Nephron progenitor cell (in vitro differentiated cells): Measurements from ENCODE around the gene OSBPL2.

ENCODE experiments used
- DNase-seq: peaks from one replicate; pipeline ENCODE4 v3.0.0; 2021
- H3K27ac Mint-ChIP-seq: 2 replicates; pipeline ENCODE4 v1.8.0; 2021; ENCODE audit warnings: mild to moderate bottlenecking, moderate library complexity, mixed read lengths
- H3K27me3 Mint-ChIP-seq: 2 replicates; pipeline ENCODE4 v1.8.0; 2021; ENCODE audit warnings: mild to moderate bottlenecking, low read depth, mixed read lengths; ENCODE audit not compliant: poor library complexity
- H3K36me3 Mint-ChIP-seq: 2 replicates; pipeline ENCODE4 v1.8.0; 2021; ENCODE audit warnings: low read depth, mixed read lengths
- H3K4me1 Mint-ChIP-seq: 2 replicates; pipeline ENCODE4 v1.8.0; 2021; ENCODE audit warnings: mixed read lengths
- H3K4me3 Mint-ChIP-seq: 2 replicates; pipeline ENCODE4 v1.8.0; 2021; ENCODE audit warnings: mild to moderate bottlenecking, moderate library complexity, mixed read lengths
- H3K9me3 Mint-ChIP-seq: 2 replicates; pipeline ENCODE4 v1.8.0; 2021; ENCODE audit warnings: mild to moderate bottlenecking, moderate library complexity, mixed read lengths
- CTCF ChIP-seq: fragments of 200-600 bp; sonication (generic); IDR thresholded peaks from 2 replicates; pipeline ENCODE4 v1.5.0; 2021; ENCODE audit warnings: antibody characterized with exemption

OSBPL2 gene

GRCh38 chr20:62226707-62227590 lies 11.4 kb upstream of the OSBPL2 start:
- no peak overlapping the region for H3K4me3 Mint-ChIP-seq
- H3K36me3 Mint-ChIP-seq = no peaks in the 10 kb centered on the region
- peaks cover 52% of the 10 kb centered on the region for H3K27me3 Mint-ChIP-seq
- no peaks in the 10 kb centered on the region for H3K4me1 Mint-ChIP-seq
- DNase-seq = no peak
- no peaks in the 10 kb centered on the region for H3K9me3 Mint-ChIP-seq
- no peak for TF ChIP-seq CTCF
- H3K27ac Mint-ChIP-seq = no peak overlapping the region

GRCh38 chr20:62227591-62227976 lies 10.7 kb upstream of the OSBPL2 start:
- DNase-seq = no peak
- Mint-ChIP-seq H3K27me3 (peaks cover 46% of the 10 kb centered on the region), H3K36me3 (no peaks in the 10 kb centered on the region), H3K27ac (no peak overlapping the region), H3K4me3 (no peak overlapping the region), H3K4me1 (no peaks in the 10 kb centered on the region), H3K9me3 (no peaks in the 10 kb centered on the region)
- TF ChIP-seq CTCF = no peak

GRCh38 chr20:62227977-62228958 lies 10.1 kb upstream of the OSBPL2 start:
- Mint-ChIP-seq H3K27ac (no peak overlapping the region), H3K4me3 (no peak overlapping the region), H3K9me3 (no peaks in the 10 kb centered on the region), H3K27me3 (peaks cover 39% of the 10 kb centered on the region), H3K4me1 (no peaks in the 10 kb centered on the region), H3K36me3 (no peaks in the 10 kb centered on the region)
- DNase-seq = no peak
- no peak for TF ChIP-seq CTCF

- Mint-ChIP-seq H3K36me3 (no peaks in the 10 kb centered on the region), H3K4me3 (no peak overlapping the region), H3K27ac (no peak overlapping the region), H3K9me3 (no peaks in the 10 kb centered on the region), H3K4me1 (no peaks in the 10 kb centered on the region), H3K27me3 (peaks cover 31% of the 10 kb centered on the region)
- no peak for DNase-seq
- no peak for TF ChIP-seq CTCF
These were observed 9.3 kb upstream of the OSBPL2 start for GRCh38 chr20:62228982-62229545.

- H3K27ac Mint-ChIP-seq = no peak overlapping the region
- H3K4me1 Mint-ChIP-seq = peaks cover 2% of the 10 kb centered on the region
- peaks cover 25% of the 10 kb centered on the region for H3K27me3 Mint-ChIP-seq
- H3K9me3 Mint-ChIP-seq = no peaks in the 10 kb centered on the region
- H3K36me3 Mint-ChIP-seq = no peaks in the 10 kb centered on the region
- no peak overlapping the region for H3K4me3 Mint-ChIP-seq
- TF ChIP-seq CTCF = no peak
- no peak for DNase-seq
These were observed 8.7 kb upstream of the OSBPL2 start for GRCh38 chr20:62229667-62230066.
